Calu3 (cell line): ENCODE measurements around the gene PRKCZ. TPM values are rescaled to one million over a fixed set of nuclear protein-coding genes. Genes with fewer than 3 reads are reported as not detected.

Experiments
- BruUV-seq: library from RNA; stranded (reverse); fragments of 400-500 nt; replicated peaks from 2 replicates; lab custom pipeline; 2021; lab: Mats Ljungman, UMichigan
- CTCF ChIA-PET: fragments of 300-600 bp; sonication (Branson Sonifier 250); formaldehyde crosslinking; loops from one replicate; lab custom pipeline; 2022; ENCODE audit warnings: antibody characterized with exemption; lab: Charles Lee
- DNase-seq: peaks from one replicate; pipeline ENCODE4 v3.0.0; 2022
- H3K27ac Mint-ChIP-seq: one replicate; pipeline ENCODE4 v1.8.0; 2022; ENCODE audit warnings: mixed read lengths; ENCODE audit not compliant: unreplicated experiment
- H3K27me3 Mint-ChIP-seq: one replicate; pipeline ENCODE4 v1.8.0; 2022; ENCODE audit warnings: mixed read lengths; ENCODE audit not compliant: unreplicated experiment
- H3K36me3 Mint-ChIP-seq: one replicate; pipeline ENCODE4 v1.8.0; 2022; ENCODE audit warnings: mild to moderate bottlenecking, moderate library complexity, mixed read lengths; ENCODE audit not compliant: insufficient read depth, unreplicated experiment
- H3K4me1 Mint-ChIP-seq: one replicate; pipeline ENCODE4 v1.8.0; 2022; ENCODE audit warnings: mild to moderate bottlenecking, low read depth, mixed read lengths; ENCODE audit not compliant: unreplicated experiment
- H3K4me3 Mint-ChIP-seq: one replicate; pipeline ENCODE4 v1.8.0; 2022; ENCODE audit warnings: mild to moderate bottlenecking, low read depth, moderate library complexity, mixed read lengths; ENCODE audit not compliant: unreplicated experiment
- H3K9me3 Mint-ChIP-seq: one replicate; pipeline ENCODE4 v1.8.0; 2022; ENCODE audit warnings: low read depth, mixed read lengths; ENCODE audit not compliant: unreplicated experiment
- intact Hi-C: fragments of 100-400 bp; cut with micrococcal nuclease; formaldehyde crosslinking; loops from one replicate; pipeline ENCODE4 v1.10.0; 2022; ENCODE audit not compliant: unreplicated experiment
- total RNA-seq: library from RNA; stranded (reverse); gene quantifications from 2 replicates; pipeline ENCODE4 v1.2.3, GENCODE V29; 2022
- TF ChIP-seq, protein P1 (sequence below): fragments of 200-600 bp; IDR thresholded peaks from one replicate; pipeline ENCODE4 v1.8.0; 2022; ENCODE audit warnings: antibody characterized with exemption; ENCODE audit not compliant: unreplicated experiment

Gene PRKCZ
- total RNA-seq, 1 experiment from 2014 or later, result 26.0 TPM

DNA sequence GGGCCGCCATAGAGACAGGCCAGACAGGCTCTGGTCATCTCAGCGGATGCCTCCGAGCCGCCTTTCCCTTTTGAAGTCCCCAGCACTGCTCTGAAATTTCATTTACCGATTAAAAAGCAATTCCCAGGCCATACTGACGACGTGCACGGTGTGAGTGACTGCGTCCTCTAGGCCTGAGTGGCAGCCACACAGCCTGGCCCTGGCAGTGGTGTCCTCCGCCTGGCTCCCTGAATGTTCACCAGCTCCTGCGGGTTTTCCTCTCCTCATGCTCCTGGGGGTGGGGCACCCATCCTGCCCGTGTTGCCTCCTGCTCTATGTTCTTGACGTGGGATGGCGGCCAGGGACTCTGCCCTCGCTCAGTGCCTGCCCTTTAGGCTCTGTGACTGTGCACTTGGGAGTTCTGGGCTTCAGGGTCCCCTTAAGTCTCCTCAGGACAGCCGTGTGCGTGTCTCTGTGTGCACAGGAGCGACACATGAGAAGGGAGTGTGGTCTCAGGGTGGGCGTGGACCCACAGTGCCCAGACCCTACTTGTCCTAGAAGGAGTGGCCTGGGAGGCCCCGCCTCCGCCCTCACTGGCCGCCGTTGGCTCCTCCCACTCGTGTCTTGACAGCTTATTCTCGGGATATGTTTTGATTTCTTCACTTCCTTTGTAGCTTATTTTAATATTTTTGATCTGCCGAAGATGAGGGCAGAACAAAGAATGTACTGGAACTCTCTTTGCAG is 181.5 kb downstream of the PRKCZ start:
- peaks cover 20% of the 10 kb centered on the region for H3K4me1 Mint-ChIP-seq
- H3K27ac Mint-ChIP-seq, result peak overlapping the region; percentile 40
- peak; percentile 61 for DNase-seq
- H3K4me3 Mint-ChIP-seq, result peak overlapping the region; percentile 87
- no peaks in the 10 kb centered on the region for H3K9me3 Mint-ChIP-seq
- intact Hi-C loops, result no loop called here
- CTCF ChIA-PET, result no interaction called here
- no TSS peak for BruUV-seq
- H3K36me3 Mint-ChIP-seq, result peaks cover 56% of the 10 kb centered on the region
- no peaks in the 10 kb centered on the region for H3K27me3 Mint-ChIP-seq
- TF ChIP-seq, protein P1, sequence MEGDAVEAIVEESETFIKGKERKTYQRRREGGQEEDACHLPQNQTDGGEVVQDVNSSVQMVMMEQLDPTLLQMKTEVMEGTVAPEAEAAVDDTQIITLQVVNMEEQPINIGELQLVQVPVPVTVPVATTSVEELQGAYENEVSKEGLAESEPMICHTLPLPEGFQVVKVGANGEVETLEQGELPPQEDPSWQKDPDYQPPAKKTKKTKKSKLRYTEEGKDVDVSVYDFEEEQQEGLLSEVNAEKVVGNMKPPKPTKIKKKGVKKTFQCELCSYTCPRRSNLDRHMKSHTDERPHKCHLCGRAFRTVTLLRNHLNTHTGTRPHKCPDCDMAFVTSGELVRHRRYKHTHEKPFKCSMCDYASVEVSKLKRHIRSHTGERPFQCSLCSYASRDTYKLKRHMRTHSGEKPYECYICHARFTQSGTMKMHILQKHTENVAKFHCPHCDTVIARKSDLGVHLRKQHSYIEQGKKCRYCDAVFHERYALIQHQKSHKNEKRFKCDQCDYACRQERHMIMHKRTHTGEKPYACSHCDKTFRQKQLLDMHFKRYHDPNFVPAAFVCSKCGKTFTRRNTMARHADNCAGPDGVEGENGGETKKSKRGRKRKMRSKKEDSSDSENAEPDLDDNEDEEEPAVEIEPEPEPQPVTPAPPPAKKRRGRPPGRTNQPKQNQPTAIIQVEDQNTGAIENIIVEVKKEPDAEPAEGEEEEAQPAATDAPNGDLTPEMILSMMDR, result no peak

DNA sequence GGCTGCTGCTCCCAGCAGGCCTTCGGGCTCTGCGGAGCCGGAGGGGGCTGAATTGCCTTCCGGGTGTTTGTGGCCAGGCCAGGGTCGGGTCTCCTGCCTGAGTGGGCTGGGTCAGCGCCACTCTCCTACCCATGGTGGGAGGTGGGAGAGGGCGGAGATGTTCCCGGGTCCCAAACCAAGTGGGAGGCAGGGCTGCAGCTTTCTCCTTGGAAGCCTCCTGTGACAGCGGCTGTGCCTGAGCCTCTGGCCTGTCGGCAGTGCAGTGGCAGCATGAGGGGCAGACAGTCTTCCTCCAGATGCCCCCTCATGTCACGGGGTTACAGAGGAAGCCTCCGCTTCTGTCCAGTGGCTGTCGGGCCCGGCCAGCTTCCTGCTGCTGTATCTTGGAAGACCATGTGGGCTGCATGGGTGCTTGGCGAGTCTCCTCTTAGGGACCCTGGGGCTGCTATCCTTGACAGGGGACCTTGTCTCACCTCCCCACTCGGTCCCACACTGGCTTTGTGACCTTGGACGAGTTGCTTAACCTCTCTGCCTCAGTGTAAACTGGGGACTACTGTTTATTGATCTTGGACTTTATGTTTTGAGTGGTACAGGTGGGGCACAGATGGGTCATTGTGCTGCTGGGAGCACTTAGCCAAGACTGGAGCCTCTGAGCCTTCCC is 182.2 kb downstream of the PRKCZ start:
- Mint-ChIP-seq H3K4me1 (peaks cover 20% of the 10 kb centered on the region), H3K9me3 (no peaks in the 10 kb centered on the region), H3K4me3 (peak overlapping the region; percentile 87), H3K36me3 (peaks cover 56% of the 10 kb centered on the region), H3K27ac (no peak overlapping the region), H3K27me3 (no peaks in the 10 kb centered on the region)
- CTCF ChIA-PET, result no interaction called here
- TF ChIP-seq, protein P1, result no peak
- intact Hi-C loops, result no loop called here
- no peak for DNase-seq
- BruUV-seq, result no TSS peak

DNA sequence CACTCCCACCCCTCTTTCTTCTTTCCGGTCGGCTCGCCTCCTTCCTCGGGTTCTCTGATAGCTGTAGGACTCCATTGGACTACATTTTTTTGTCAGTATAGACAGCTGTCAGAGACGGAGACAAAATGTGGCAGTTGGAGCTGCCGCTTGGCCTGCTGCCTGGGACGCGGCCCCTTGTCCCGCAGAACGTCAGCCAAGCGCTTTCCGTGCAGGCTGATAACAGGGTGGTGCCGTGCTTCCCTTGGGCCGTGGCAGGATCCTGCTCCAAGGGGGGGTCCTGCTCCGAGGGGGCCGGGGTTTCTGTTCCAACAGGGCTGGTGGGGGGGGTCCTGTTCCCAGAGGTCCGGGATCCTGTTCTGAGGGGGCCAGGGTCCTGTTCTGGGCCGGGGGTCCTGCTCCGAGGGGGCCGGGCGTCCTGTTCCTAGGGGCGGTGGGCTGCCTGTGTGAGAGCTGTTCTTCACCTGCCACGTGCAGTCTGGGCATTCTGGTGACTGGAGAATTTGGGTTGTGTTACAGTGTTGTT is 182.8 kb downstream of the PRKCZ start:
- Mint-ChIP-seq H3K4me1 (peaks cover 20% of the 10 kb centered on the region), H3K4me3 (peak overlapping the region; percentile 87), H3K27me3 (no peaks in the 10 kb centered on the region), H3K27ac (no peak overlapping the region), H3K9me3 (no peaks in the 10 kb centered on the region), H3K36me3 (peaks cover 50% of the 10 kb centered on the region)
- intact Hi-C loops, result no loop called here
- no TSS peak for BruUV-seq
- TF ChIP-seq, protein P1, result no peak
- no peak for DNase-seq
- CTCF ChIA-PET, result no interaction called here

DNA sequence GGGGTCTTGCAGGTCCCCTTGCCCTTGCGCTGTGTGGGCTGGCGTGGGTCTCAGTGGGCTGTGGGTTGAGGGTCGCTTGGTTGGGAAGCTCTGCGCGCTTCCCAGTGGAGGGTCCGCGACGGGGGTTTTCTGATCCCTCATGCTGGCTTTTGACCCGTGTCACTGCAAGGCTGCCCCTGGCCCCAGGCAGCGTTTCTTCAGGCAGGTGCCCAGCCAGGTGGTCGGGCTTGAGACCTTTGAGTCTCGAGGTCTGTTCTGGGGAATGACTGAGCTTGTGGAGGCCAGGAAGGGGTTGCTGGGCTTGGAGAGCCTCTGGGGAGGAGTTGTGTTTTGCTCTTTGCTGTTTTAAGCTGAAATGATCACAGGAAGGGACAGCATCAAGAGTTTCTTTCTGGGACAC is 183.3 kb downstream of the PRKCZ start:
- TF ChIP-seq, protein P1, result no peak
- no peak for DNase-seq
- intact Hi-C loops, result no loop called here
- no TSS peak for BruUV-seq
- Mint-ChIP-seq H3K4me1 (peaks cover 20% of the 10 kb centered on the region), H3K4me3 (no peak overlapping the region), H3K36me3 (peaks cover 49% of the 10 kb centered on the region), H3K27me3 (no peaks in the 10 kb centered on the region), H3K27ac (no peak overlapping the region), H3K9me3 (no peaks in the 10 kb centered on the region)
- CTCF ChIA-PET, result interaction anchor here (1.2 kb wide), 1 partner anchor 39 kb away, joined by 3 read pairs; the partner anchor contains the start of gene FAAP20
